ENCODE results near the gene DNAJC27.

DNA sequence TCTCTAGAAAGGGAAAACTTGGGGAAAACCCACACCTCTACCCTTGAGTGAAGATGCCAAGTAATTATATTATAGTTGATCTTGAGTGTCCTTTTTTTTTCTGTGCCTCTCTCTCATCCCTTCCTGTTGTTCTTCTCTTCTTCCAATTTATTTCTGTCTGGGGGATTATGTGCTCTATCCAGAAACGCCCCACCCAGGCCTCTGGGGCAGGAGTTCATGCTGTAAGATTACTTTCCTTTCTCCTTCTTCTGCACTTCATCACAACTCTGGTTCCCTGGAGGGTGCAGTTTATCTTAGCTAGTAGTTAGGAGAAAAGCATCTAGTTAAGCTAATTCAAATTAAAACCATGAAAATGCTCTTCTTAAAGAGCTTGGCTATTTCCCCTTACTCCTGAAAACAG lies 30.3 kb upstream of the DNAJC27 start:
- TF ChIP-seq, protein P1, sequence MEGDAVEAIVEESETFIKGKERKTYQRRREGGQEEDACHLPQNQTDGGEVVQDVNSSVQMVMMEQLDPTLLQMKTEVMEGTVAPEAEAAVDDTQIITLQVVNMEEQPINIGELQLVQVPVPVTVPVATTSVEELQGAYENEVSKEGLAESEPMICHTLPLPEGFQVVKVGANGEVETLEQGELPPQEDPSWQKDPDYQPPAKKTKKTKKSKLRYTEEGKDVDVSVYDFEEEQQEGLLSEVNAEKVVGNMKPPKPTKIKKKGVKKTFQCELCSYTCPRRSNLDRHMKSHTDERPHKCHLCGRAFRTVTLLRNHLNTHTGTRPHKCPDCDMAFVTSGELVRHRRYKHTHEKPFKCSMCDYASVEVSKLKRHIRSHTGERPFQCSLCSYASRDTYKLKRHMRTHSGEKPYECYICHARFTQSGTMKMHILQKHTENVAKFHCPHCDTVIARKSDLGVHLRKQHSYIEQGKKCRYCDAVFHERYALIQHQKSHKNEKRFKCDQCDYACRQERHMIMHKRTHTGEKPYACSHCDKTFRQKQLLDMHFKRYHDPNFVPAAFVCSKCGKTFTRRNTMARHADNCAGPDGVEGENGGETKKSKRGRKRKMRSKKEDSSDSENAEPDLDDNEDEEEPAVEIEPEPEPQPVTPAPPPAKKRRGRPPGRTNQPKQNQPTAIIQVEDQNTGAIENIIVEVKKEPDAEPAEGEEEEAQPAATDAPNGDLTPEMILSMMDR (conservative IDR thresholded peaks at IDR 0.05; ENCODE audit: low read depth, low read length): no peak
- no peak for TF ChIP-seq EZH2phosphoT487 (IDR thresholded peaks at IDR 0.05; ENCODE audit: borderline replicate concordance, low read length)
- TF ChIP-seq EZH2 (IDR thresholded peaks at IDR 0.05; ENCODE audit: low read length, unreplicated experiment): no peak

Measured in PC-3 (cell line).